Activated CD8-positive, alpha-beta memory T cell treated with anti-CD3 and anti-CD28 coated beads, Interleukin-2, amount 50 U/mL, for 24 hours (primary cell): ENCODE measurements around the gene CADPS2.

ENCODE experiments used
- DNase-seq: peaks from one replicate; pipeline ENCODE4 v3.0.0-alpha.2; 2020; ENCODE audit errors: extremely low read depth

The CADPS2 gene

DNA sequence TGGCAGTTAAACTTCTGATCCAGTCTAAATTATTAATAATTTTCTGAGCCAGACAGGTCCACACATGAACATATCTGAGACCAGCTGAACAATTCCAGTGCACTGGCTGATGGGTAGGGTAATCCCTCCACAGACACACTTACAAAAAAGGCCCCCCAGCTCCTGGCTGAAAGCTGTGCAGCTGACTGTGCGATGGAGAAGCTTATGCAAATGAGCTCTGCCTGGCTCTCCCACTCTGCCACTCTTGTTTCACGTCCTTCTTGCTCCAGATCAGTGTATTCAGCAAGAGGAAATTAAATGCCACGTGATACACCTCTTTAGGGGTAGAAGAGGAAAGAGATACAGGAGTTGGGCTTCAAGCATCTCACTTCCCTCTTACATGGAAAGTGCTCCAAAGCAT is 505.3 kb downstream of the CADPS2 start:
- DNase-seq, result no peak

DNA sequence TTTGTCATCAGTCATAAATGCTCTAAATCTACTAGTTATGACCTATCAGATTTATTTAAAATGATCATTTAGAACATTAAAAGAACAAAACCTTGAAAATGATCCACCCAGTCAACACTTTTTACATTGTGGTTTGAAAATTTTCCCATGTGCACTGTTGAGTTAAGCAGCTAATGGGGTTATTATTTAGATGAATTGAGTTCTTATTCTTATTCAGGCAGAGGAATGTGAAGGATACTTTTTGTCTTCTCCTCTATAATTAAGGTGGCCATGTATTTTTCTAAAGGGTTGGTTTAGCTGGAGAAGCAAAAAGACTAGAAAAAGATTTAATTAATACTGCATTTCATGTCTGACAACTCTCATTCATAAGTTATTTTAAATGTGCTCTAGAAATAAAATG is 506.8 kb downstream of the CADPS2 start:
- no peak for DNase-seq

DNA sequence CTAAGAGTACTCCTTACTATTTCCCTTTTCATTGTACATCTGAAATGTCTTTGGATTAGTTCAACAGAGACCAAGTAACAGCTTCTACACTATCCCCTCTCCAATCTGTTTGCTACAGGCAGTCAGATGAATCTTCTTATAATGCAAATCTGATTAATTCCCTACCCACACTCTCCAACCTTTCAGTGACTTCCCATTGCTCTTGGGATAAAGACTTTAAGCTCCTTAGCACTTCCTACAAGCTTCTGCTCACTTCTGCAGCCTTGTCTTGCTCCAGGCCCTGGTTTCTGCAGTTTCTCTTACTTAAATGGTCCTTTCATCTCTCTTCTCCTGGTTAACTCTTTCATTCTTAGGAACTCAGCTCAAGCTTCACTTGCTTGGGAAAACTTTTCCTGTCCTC is 516.5 kb downstream of the CADPS2 start:
- no peak for DNase-seq

DNA sequence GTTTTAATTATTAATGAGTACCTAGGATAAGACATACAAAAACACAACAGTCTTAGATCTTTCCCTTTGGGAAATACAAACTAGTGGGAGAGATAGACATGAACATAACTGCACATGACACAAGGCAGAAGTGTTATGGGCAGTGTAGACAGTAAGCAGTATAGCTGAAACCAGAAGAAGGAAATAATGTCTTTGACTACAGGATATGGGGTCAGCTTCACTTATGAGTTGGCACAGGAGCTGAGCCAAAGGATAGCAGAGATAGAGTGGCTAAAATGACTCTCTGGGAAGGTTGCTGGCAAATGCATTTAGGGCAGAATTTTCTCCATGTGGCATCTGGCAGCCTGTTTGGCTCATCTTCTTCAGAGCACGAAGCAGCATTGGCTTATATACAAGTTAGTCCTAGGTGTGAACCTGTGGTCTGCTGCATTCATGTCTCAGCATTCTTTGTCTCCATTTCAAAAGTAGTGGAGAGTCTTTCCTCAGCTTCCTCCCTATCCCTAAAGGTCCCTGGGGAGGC is 521.4 kb downstream of the CADPS2 start:
- DNase-seq, result no peak

DNA sequence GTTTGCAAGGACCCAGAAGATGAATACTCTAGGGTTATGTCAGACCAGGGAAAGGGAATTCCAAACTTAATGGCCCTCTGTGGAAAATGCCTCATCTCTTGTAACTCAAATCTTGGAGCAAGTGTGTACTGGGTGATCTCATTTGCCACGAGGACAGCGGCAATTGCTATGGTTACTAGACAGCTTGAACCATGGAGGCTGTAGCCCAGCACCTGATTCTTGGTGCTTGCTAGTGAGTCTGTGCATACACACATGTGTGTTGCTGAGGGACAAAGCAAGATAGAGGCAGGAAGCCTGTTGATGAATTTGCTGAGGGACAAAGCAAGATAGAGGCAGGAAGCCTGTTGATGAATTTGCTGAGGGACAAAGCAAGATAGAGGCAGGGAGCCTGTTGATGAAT is 523.1 kb downstream of the CADPS2 start:
- no peak for DNase-seq

DNA sequence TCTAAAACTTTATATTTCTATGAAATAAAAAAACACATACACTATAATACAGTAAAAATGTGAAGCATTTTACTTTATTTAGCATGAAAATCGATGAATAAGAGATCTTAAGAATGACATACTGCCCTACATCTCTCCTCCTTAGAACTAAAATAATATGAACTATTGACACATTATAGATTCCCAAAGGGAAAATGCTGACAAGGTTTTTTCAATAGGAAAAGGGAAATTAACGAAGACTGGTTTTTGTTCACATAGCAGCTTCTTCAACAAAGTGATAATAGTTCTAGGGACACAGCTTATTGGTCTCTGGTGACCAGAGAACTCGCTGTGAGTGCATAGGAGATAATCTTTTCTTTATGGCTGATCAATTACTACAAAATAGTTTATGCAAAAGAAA is 523.8 kb downstream of the CADPS2 start:
- DNase-seq, result no peak

DNA sequence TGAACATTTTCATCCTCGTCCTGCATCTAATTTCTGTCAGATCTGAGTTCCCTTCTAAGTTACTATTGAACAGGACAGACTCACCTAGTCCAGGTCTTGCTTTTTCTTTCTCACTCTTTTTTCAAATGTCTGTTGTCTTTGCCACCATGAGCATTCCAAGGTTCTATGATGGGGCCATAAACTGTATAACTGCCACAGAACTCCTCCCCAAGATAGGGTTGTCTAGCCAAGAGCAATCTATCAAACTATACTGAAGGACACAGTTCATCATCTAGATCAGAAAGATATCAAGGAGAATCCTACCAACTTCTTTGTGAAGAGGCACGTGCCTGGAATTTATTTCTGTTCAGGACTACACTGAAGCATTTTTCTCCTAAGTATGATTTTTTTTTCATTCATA is 531.6 kb downstream of the CADPS2 start:
- no peak for DNase-seq

DNA sequence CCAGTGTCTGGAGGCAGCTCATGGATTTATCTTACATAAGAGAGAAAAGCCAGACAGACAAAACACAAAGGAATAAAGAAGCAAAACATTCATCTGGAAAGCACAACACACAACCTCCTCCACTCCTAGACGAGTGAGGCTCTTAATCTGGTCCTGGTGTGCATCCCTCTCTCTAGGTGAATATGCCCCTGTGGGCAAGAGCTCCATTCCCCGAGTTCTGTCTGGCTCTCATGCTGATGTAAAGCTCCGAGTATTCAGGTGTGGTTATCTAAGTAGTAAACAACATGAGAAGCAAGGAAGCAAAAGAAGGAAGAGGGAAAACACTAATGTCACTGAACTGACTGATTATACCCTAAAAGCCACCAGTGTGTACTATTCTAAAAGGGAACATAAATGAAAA is 533.8 kb downstream of the CADPS2 start:
- DNase-seq, result no peak

DNA sequence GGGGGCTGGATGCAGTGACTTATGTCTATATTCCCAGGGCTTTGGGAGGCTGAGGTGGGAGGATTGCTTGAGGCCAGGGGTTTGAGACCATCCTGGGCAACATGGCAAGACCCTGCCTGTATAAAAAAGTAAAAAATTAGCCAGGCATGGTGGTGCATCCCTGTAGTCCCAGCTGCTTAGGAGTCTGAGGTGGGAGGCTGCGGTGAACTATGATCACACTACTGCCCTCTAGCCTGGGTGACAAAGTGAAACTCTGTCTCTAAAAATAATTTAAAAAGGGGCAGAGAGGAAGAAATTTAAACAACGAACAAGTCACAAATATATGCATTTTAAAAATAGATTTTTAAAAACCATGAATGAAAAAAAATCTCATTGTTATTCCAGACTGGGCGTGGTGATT is 535.6 kb downstream of the CADPS2 start:
- DNase-seq, result no peak

DNA sequence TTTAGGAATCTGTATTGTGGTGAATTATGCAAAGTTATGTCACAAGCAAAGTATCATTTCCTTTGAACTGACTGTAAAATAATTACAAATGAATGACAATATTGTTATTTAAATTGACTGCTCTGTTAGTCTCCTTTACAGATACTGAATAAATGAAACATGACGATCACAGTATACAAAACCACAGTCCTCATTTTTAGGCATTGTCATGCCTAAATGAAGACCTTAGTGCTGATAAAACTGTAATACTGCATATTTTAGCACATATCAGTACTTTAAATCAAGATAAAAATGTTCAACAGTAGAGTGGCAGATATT is 542.0 kb downstream of the CADPS2 start:
- DNase-seq, result no peak

DNA sequence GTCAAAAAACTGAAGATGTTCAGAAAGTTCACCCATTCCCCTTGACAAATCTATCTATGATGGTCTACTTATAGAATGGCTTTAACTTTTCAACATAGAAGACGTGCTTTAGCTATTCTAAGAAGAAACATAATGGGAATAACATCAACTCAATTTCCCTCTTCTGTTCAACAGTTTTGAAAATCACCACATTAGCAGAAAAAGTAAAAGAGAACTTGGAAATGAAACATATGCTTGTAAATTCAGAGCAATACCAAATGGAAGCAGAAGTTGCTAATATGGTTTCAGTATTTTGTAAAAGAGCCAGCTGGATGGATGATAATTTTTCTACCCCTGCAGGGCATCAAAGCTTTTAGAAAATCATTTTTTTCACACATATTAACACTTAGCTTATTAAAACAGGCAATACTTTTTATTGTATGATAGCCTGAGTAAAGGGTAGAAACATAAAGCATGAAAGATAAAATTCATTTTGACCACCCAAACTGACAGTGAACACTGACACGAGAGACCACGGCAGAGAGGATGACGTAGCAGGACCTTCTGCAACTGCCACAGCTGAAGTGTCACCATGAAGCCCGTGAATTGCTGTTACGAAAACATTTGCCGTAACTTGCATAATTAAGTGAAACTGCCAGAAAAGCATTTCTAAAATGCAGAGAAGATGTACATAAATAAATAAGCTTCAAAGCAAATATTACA is 542.5 kb downstream of the CADPS2 start:
- DNase-seq, result no peak

DNA sequence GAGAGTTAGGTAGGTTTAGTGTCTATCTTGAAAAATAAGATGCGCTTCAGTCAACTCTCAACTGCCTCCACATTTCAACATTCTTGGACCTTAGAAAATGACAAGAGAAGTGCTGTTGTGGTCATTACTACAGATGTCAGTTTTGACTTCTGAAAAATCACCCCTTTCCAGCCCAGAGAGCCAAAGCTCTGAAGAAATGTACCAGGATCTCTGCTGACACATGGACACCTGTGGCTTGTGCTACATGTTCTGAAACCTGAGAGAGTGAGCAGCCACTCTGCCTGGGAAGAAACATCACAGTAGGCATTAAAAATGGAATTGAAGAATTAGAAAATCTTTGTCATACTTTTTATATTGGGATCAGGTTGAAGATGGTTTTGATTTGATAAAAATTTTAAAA is 545.8 kb downstream of the CADPS2 start:
- no peak for DNase-seq

DNA sequence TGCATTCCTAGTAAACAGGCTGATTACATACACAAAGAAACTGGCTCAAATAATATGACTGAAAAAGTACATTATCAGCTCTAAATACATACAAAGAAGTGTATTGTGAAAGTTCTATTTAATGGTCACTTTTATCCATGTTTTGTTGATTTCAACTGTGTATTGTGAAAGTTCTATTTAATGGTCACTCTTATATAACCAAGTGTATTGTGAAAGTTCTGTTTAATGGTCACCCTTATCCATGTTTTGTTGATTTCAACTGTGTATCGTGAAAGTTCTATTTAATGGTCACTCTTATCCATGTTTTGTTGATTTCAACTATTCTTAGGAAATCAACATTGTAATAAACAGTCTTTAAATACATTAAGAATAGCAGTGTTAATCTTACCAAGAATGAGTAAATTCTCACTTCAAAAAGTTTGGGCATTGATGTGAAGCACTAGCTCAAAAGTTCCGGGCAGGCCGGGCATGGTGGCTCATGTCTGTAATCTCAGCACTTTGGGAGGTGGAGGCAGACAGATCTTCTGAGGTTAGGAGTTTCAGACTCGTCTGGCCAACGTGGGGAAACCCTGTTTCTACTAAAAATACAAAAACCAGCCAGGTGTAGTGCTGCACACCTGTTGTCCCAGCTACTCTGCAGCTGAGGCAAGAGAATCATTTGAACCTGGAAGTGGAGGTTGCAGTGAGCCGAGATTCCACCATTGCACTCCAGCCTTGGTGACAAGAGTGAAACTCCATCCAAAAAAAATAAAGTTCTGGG is 546.9 kb downstream of the CADPS2 start:
- DNase-seq, result no peak

DNA sequence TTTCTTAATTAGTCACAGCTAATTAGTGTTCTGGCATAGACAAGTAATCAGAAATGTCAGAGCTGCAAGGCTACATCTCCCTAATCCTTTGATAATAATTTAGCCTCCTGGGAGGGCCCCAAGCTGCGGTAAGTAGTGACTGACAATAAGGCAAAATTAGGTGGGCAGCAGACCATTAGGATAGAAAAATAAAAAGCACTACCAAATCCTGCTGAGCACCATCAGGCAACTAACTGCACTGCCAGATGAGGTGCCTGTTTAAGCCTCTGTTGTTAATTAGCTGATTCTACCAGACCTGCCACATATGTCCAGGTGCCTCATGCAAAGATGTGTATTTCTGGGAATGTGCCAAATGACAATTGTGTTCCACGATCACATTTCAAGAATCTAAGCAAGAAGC is 549.2 kb downstream of the CADPS2 start:
- DNase-seq, result no peak

DNA sequence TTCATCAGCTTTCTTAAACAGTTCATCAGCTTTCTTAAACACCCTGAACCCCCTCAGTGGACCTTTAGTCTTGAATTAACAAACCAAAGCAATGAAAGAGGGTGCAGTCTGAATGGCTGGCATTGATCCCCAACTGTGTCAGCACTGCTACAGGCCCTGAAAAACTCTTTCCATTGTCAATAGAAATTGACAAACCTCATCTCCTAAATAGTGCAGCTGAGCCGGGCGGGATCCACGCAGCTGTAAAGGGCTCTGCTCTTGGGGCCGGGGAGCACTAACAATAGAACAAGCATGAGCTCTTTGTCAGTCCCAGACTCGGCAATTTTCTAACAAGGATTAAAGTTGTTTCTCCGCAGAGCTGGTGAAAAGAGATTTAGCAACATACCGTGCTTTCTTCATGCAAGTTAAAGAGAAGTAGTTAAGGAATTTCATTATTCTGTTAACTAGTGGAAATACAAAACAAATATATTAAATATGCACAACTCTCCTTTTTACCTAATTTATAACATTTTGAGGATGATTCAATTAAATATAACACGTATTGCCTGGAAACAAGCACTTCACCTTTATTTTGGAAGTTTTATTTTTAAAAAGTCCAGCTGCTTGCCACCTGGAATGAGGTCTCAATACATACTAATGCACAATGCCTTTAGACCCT is 557.0 kb downstream of the CADPS2 start:
- DNase-seq, result no peak

DNA sequence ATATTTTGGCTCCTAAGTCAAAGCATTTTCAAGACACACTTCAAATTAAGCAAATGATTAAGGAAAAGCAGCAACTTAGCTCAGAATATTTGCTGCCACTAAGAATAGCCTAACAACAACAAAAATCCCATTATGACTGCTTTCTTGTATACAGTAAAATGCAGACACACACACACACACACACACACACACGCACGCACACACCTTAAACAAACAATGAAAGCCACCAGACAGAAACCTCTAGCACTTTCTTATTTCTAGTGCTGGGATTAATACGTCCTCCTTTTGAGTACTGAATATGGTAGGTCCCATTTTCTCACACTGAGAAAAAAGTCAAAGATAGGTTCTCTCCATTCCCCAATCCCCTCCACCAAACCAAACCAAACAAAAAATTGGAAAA is 558.3 kb downstream of the CADPS2 start:
- no peak for DNase-seq

DNA sequence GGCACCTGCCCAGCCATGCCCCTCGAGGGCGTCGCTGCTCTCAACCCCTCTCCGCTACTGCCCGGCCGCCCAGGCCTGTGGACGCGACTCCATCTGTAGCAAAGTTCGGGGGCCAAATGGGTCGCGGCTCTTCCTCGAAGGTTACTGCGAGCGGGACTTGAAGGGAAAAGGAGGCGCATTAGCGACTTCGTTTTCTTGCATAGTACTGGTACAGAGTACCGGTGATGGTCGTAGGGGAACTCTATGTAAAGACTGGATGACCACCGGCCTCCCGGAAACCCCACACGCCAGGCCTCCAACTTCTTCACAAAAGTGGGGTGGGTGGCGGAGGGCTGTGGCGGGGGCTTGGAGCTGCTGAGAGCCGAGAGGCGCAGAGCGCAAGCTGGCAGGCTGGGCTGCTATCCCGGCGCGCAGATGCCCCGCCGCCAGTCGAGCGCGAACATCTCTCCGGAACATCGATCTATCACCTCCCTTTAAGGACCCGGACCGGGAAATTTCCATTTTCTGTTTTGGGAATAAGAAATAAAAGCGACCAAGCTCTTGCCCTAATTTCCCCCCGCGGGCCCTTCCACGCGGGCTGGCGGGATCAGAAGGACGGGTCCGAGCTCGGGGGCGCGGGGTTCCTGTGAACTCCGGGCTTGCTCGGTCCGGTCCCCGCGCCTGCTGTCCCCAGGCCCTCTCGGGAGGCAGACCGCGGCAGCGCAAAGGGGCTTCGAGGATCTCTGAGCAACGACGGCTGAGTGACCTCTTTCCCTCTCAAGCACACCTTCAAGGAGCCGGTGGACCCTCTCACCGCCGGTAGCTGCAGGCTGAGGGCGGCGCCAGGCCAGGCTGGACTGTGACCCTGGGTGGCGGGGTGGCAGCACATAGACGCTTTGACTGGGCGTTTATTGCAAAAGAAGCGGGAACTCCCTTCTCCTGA is 569.5 kb downstream of the CADPS2 start:
- DNase-seq, result no peak

DNA sequence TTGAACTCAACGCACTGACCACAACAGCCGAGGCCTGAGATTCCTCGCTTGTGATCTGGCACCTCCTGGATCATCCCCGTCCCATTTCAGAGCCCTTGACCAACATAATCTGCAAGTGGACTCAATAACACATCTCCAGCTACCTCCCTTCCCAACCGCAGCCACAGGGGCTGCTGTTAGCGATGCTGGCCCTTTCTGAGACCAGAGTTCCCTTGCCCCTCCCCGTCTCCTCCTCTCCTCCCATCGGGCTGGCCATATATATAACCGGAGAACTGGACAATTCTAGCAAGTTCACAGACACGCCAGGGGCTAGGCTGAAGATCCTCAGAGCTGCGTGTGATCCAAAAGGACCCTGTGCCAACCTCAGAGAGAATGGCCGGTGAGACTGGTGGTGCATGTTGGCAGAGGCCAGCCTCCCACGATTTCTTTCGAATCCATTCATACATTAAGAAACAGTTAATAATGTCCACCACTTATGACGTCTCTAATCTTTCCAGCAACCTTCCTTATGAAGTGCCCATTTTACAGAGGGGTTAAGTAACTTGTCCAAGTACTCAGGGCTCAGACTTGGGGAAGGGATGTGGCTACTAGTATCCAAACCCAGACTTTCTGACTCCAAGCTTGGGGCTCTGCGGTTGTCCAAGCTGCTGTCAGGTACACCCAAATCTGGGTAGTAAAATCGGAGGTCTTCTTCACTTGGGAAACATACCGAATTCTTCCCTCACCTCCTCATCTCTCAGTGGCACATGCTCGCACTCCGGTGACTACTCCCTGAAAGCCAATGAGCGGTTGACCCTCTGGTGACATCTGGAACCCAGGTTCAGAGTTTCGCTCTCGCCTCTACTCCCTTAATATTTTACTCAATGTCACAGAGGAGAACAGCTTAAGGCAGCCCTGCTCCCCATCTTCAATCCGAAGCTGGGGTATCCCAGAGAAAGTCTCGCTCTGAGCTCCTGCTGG is 570.5 kb downstream of the CADPS2 start:
- no peak for DNase-seq

DNA sequence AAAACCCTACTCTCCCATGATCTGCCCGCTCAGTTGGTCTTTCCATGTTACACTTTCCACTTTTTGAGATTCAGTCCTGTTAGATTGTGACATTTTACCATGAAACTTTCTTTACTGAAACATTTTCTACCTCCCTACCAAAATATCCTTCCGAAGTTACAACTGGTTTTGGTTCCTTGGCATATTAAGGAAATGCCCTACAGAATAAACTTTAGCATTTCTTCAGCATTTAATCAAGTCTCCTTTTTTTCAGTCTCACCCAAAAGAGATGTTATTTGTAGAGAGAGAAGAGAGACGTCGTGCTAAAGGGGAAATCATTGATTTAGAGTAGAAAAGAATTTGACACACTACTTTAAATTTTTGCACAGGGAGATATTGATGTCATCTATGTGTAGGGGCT is 572.0 kb downstream of the CADPS2 start:
- no peak for DNase-seq

DNA sequence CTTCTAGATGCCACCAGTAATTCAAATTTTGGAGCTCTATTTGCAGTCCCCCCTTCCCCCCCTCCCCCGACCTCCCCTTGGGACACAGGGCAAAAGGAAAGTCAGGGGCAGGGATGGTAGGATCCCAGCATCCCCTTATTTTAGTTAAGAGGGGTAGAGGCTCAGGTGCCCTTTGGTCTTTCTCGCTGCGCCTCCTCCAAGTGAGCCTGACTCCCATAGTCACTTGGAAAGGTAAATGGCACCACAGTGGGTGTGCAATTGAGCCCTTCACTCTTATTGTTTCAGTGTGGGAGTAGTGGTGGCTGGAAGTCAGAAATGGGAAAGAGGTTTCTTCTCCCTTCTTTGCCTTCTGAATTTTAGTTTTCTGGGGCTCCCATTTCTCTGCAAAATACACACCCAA is 573.5 kb downstream of the CADPS2 start:
- no peak for DNase-seq
